ENCODE results near the gene GUCY1A2. TPM values are rescaled to one million over a fixed set of nuclear protein-coding genes. Genes with fewer than 3 reads are reported as not detected.
A peak's percentile ranks its signal among the peaks of the same experiment; 100 is the strongest.

The GUCY1A2 gene
- polyA plus RNA-seq, 4 donors = 2.2 to 3.2 (median 2.7) TPM

DNA sequence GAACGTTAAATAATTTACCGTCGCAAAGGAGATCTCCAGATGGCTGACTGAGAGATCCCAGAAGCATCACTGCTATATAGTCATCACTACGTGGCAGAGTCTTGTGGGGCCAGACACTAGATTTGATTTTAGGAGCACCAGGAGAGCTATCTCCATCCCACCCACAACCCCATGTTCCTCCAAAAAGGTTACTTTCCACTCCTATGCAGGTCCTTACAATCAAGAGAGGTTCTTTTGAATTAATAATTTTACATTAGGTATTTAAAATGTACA is 19.4 kb downstream of the GUCY1A2 start:
- DNase-seq (ENCODE audit: low read depth in 4 of 4, low spot score in 2 of 4) = no peak

DNA sequence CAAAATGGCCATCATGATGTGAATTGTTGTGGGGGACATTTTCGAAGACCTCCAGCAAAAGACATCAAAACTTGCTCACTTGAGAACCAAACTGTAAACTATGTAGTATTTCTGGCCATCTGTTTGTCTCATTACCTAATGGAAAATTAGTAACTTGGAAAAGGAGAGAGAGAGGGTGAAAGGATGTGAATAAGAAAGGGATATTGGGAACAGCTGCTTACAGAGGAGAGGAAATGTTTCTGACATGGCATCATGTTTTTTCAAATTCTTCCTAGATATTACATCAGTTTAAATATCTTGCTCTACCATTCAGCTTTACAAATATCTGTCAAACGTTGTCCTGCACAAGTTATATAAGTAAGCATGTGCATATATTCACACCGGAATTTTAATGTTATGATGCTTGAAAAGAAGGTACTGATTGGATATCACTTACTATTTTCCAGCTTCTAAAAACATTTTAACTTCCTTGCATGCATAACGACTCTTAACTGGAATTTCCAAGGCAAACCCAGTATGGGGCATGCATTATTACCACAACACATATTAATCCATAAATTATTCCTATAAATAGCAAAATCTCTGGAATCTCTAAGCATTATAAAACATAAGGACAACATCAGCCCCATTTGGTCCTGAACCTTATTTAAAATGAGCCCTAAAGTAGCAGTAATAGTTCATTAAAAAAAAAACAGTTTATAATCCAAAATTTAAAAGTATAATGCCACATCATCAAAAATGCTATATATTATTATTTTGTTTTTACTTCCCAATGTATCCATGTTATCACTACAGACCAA is 20.0 kb downstream of the GUCY1A2 start:
- DNase-seq (ENCODE audit: low read depth in 4 of 4, low spot score in 2 of 4) = no peak

DNA sequence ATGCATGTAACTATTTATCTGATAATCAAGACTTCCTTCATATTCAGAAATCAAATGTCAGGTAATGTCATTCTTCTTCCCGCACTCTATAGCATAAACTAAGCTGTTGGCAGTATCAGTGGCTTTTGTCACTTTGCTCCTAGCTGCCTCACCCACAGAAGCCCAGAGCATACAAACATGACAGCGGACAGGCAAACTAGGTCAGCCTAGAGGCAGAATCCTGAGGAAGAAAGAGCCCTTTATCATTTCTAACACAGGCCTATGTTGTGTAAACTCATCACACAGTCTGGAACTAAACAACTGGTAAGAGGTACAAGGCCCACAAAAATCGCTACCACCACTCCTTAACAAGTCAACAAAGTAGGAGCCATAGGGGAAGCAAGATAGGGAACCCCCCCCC is 21.0 kb downstream of the GUCY1A2 start:
- DNase-seq (ENCODE audit: low read depth in 4 of 4, low spot score in 2 of 4) = no peak

DNA sequence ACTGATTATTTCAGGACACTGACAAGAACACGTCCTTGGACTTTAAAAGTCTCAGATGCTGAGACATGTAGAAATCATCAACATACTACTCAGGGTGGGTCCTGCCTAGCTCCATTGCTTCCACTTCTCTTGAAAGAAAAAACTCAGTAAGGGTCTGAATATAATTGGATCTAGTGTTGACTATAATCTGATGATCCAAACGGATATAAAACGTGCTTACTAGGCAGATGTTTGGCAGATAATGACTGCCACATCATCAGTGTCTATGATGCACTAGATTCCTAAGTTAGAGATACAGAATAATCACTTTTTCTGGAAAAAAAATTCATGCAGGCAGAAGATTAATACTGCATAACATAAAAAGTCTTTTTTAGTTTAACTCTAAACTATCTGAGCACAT is 21.6 kb downstream of the GUCY1A2 start:
- no peak for DNase-seq (ENCODE audit: low read depth in 4 of 4, low spot score in 2 of 4)

DNA sequence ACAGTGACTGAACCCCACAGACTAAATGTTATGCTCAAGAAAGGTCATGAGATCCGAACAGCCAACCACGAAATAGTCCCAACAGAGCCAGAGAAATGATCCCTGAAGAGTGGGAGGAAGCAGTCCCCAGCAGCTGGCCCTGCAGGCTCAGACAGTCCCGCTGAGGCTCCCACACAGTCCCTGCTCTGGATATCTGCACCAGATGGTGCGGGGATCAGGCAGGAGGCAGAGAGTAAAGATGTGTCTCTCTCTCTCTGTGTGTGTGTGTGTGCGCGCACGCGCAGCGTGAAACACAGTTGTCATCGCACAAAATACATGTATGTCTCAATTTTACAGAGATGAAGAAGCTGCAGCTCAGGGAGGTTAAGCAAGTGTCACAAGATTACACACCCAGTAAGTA is 27.9 kb downstream of the GUCY1A2 start:
- DNase-seq (ENCODE audit: low read depth in 4 of 4, low spot score in 2 of 4) = no peak

DNA sequence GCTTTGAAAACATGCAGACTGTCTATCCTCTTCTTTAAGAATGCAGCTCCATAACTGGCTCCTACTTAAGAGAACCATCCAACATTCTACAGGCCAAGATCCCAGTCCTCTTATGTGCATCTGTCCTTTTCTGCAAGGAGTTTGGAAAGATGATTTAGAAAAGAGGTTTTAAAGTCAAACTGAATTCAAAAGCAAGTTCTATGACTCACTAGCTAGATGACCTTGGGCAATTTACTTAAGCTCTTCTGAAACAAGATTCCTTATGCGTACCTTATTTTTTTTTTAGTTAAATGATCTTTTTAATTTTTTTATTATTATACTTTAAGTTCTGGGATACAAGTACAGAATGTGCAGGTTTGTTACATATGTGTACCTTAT is 29.2 kb downstream of the GUCY1A2 start:
- no peak for DNase-seq (ENCODE audit: low read depth in 4 of 4, low spot score in 2 of 4)

DNA sequence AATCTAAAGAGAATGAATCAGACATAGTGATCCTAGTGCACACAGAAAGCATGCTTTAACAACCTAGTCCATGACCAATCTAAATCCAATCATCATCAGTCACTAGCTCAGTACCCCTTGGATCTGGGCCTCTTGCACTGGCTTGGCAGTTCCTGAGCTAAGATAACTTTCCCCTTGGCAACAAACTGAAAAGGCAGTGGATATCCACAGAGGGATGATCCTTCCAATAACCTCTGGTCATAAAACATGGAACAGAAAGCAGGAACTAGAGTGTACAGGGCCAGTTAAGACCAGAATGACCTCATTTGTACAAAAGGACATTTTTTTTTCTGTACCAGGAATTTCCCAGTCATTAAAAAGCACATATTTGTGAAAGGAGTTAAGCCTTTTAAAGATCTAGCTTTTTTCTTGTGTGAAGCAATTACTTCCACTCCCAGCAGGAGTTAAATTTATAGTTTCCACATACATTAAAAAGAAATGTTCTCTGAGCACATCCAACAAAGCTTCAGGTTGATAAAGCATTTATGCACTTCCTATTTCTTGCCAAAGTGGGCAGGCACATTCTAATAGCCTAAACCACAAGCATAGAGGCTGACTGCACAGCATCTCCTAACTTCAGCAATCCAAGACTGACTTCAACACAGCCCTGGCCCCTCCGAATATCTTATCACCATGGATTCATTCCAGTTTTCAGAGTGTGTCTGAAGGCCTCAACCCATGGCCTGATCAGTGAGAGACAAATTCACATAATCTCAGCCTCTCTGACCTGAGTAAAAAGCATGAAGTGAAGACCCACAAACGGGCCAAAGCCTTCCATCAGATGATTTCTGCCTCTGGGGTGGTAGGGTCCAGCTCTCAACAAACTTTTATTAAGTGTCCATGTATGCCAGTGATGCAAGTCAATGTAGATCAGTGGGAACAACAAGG is 29.9 kb downstream of the GUCY1A2 start:
- DNase-seq (ENCODE audit: low read depth in 4 of 4, low spot score in 2 of 4) = peak in 2 of 4 donors; percentile 23 to 37

DNA sequence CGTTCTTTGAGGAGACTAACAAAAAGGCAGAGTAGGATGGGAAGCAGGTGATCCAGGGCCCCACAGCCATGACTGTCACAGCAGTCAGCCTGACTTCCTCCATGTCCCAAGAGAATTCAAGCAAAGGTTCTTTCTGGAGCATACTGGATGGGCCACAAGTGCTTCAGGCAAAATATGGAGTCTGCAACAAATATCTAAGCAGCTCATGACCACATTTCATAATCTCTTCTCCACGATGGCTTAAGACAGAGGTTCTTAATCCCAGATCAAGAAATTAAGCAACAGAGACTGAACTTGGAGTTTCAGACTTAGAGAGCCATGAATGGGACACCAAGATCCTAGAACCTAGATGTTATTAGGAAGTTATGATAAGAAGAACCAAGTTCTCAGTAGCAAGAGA is 31.6 kb downstream of the GUCY1A2 start:
- DNase-seq (ENCODE audit: low read depth in 4 of 4, low spot score in 2 of 4) = no peak

DNA sequence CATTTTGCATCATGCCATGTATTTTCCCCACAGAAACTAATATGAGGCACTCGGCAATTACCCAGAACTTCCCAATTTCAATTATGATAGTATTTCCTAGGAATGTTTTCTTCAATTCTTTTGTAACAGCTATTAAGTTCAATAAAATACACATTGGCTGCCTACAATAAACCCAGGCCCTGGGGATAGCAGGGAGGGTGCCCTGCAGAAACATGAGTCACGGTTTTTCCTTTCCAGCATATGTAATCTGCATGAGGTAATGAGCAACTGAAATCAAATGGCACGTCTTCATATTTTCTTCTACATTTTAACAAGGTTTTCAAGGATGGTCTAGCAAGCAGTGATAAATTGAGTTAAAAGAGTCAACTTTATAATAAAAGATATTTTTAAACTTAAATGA is 32.0 kb downstream of the GUCY1A2 start:
- DNase-seq (ENCODE audit: low read depth in 4 of 4, low spot score in 2 of 4) = no peak

DNA sequence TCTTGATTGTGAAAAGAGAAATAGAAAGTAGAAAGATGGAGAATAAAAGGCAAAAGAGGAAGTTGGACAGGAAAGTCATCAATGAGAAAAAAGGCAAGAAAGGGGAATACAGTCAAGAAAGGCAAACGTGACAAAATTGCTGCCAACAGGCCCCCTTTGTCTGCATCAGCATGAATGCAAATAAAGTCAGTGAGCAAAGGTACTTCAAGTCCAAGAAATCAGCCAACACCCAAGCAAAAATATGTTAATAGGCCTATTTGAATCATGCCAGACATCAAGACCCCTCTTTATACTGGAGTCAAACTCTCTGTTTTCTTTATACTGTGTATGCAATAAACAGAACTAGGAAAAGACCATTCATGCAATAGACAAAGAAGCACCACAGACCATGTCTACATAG is 34.3 kb downstream of the GUCY1A2 start:
- DNase-seq (ENCODE audit: low read depth in 4 of 4, low spot score in 2 of 4) = no peak

DNA sequence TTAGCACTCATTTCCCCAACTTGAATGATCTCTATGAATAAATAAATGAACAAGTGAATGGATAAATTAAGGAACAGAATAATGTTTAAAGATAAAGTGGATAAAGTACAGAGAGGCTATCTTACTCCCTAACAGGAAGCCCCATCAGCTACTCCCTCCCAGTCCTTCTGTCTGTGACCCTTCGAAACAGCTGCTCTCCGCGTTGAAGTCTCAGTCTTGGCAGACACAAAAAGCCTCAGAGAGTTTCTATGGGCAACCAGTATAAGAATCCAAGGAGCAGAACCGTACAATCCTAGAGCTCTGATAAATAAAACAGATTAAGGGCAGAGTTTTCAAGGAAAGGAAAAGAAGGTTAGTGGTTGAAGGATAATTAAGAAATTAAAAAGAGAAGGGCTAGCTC is 35.0 kb downstream of the GUCY1A2 start:
- DNase-seq (ENCODE audit: low read depth in 4 of 4, low spot score in 2 of 4) = no peak

DNA sequence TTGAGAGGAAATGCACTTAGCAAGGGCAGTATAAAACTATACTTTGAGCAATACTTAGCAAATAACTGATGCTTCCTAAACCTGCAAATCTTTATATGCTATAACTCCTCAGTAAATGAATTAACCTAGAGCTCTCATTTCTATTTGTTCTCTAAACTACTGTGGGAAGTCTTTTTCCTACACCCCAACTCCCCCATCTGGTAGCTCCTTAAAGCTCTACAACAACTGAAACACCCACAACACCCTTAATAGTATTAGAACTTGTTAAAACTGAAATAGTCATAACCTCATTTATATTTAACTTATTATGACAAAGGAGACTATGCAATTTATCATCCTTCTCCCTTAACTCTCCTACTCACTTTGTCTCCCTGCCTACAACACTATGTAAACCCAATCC is 43.4 kb downstream of the GUCY1A2 start:
- DNase-seq (ENCODE audit: low read depth in 4 of 4, low spot score in 2 of 4) = no peak

DNA sequence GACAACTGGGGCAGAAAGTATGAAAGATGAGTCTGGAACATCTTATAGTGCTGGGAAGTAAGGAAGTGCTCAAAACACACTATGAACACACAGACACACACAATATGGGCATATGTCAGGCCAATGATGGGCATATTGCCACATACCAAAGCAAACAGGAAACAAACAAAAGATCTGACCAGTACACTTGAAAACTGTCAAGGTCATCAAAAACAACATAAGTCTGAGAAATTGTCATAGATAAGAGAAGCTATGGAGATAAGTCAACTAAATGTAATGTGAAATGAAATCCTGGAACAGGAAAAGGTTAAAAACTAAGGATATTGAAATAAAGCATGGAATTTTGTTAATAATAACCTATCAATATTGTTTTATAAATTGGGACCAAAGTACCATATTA is 46.4 kb downstream of the GUCY1A2 start:
- DNase-seq (ENCODE audit: low read depth in 4 of 4, low spot score in 2 of 4) = no peak

DNA sequence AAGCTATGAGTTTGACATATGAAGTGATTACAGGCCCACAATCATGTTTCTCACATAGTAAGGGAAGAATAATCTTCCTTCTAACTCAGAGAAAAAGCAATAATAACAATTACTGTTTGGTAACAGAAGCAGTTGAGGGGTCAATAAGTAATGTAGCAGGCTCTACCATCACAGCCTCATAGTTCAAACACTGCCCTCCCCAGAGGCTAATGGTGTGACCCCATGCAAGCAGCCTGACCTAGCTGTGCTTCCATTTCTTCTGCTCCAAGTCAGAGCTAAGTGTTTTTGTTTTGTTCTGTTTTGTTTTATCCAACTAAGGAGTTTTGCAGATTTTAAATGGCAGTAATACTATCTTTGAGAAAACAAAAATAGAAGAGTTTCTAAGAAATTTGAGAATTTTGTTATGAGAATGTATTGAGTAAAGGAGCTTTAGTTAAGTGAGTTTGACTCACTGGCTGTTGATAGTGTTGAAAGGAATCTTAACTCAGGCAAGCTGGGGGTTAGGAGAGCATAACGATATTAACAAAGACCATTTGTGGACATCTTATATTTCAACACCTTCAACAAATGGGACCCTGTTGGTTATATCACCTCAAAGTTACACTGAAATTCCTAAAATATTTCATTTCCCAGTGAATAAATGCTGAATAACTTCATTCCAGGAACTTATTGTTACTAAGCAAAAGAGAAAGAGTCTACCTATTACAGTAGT is 48.5 kb downstream of the GUCY1A2 start:
- no peak for DNase-seq (ENCODE audit: low read depth in 4 of 4, low spot score in 2 of 4)

DNA sequence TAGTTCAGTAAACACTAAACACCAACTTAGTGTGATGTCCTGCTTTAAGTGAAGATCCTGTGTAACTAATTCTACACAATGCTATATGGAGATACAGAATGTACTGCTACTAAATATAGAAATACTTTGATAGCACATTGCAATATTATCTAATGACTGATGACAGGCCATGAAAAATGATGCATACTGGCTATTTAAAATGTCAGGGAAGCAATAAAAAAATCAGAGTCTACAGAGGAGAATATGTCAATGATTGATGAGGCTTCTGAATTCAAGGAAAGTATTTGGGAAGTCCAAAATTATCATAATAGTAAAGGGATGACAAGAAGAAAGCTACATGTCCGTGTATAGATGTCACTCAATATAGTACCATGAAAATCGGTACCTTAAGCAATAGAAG is 55.3 kb downstream of the GUCY1A2 start:
- DNase-seq (ENCODE audit: low read depth in 4 of 4, low spot score in 2 of 4) = no peak

DNA sequence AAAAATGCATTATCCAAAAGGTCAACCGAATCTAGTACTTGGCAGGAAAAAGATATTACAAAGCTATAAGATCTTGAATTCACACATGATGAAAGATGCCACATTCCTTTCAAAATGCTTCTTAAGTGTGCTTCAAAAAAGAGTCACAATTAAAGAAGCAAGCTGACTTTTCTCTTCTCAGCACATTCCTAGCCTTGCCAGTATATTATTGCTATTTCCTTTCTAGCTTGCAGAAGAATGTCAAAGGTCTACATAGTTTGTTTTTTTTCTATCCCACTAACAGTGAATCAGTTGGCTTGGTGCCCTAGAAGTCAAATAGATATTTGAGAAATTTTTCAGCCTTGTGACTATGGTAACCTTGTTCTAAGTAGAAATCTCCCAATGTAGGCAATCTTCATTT is 56.8 kb downstream of the GUCY1A2 start:
- DNase-seq (ENCODE audit: low read depth in 4 of 4, low spot score in 2 of 4) = no peak

DNA sequence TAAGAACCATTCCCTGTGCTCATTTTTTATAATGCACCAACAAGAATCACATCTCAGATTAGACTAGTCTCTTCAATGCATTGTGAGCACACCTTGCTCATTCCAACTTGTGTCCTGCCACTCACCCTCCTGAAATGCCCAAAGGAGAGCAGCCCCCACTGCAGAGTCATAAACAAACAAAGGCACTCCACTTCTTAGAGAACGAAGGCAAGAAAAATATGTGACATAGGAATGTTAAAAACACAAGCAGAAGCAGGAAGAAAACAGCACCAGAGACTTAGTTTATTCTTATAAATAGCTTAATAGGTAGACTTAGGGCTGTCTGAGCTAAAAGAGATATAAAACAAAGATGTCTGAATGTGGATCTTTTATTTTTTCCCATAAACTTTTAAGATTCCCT is 57.2 kb downstream of the GUCY1A2 start:
- no peak for DNase-seq (ENCODE audit: low read depth in 4 of 4, low spot score in 2 of 4)

DNA sequence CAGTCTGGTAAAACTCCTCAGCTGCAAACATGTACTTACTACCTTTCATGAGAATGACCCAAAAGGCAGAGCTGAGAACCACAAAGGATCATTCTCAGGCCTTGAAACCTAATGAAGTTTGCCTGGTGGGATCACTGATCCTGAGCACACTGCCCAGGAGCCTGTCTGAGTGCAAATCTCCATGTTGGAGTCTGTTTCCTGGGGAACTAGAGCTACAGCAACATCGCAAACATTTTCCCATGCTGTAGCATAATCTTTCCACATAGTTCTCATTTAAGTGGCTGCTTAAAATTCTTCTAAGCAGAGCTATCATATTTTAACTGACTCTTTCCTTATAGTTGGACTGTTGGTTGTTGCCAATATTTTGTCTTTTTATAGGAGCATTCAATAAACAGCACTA is 58.5 kb downstream of the GUCY1A2 start:
- DNase-seq (ENCODE audit: low read depth in 4 of 4, low spot score in 2 of 4) = no peak

DNA sequence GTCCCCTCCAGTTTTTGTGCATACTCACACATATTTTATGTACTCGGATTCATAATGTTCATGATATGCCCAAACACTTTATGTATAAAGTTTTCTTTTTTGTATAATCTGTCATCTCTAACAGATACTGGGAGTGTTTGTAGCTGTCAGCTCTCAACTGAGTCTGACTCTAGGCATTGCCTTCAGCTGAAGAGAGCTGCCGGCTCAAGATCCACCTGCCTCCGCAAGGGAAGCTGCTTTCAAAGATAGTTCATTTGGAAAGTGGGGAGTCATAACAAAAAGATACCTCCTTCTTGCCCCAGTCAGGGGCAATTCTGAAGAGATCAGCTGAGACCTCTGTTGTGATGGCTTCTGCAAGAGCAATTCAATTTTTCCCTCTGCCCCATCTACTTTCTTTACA is 58.9 kb downstream of the GUCY1A2 start:
- DNase-seq (ENCODE audit: low read depth in 4 of 4, low spot score in 2 of 4) = no peak

DNA sequence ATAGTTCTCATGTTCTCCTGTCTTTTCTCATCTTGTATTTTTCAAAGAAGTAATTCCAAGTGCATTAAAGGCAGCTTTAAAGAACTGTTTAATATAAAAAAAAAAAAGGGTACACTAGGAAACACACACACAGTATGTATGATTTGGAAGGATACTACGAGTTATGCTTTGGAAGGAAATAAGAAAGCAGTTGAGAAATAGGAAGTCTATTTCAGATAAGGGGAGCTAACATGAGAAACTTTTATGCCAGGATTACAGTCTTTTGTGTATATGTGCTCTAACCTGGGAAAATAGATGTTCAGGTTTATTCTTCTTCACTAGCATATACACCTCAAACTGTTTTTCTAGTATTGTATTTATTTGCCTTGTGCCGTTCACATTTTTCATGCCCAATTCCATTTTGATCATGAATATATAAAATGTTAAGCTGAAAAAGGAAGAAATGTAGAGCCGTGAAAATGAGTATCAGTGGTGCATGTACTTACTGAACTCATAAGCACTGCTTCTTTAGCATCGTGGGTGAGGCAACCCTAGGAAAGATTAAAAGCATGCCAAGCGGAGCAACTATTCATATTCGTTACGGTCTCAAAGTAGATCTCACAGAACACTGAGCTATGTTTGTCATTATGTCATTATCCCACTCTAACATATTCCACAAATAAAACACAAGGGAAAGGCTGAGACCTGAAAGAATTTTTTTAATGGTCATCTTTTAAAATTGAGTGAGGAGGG is 59.6 kb downstream of the GUCY1A2 start:
- no peak for DNase-seq (ENCODE audit: low read depth in 4 of 4, low spot score in 2 of 4)

DNA sequence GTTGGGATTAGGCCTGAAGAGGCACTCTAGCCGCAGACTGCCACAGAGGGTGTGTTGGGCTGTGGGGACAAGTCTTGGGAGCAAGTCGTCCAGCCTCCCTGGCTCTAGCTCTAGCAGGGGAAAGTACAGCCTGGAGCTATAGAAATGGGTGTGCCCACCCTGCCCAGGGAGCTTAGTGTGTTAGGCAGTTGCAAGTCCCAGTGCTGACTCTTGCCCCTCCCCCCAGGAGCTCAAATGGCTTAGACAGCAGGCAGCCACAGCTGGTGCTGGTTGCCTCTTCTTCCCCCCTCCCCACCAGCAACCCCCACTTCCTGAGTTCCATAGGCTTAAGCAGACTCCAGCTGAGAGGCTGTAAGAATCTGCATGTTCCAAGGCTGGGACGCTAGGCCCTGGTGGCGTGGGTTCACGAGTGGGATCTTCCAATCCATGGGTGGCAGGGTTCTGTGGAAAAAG is 61.2 kb downstream of the GUCY1A2 start:
- DNase-seq (ENCODE audit: low read depth in 4 of 4, low spot score in 2 of 4) = no peak
